ENCODE results near the gene SIAH1. TPM values are rescaled to one million over a fixed set of nuclear protein-coding genes. Genes with fewer than 3 reads are reported as not detected.

The SIAH1 gene
- total and polyA plus RNA-seq, 2 donors (not counting 1 experiment from before 2014, with no cell fraction given) = 10.6 to 47.6 TPM

DNA sequence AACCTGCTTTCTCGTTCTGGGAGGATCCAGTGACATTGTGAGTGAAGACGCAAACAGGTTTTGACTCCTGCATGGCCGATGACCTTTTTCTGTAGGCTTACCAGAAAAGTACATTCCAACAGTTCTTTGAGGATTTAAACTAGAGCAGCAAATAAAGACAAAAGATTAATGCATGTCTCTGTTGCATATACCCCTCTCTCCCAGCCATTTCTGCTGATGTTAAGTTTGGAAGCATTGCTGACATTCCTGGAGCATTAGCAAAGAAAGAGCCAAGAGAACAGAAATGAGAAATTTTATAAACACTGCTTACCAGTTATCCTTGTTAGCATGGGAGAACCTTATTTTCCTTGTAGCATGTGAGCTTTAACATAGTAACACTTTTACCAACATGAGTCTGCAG lies 49.3 kb downstream of the SIAH1 start:
- H3K9me3 Mint-ChIP-seq (ENCODE audit: insufficient read depth) = no peaks in the 10 kb centered on the region
- Histone ChIP-seq H3K4me1 (ENCODE audit: control insufficient read depth in 2 of 2, insufficient read depth in 2 of 2, low read length in 2 of 2) (no peaks in the 10 kb centered on the region), H2AFZ (ENCODE audit: insufficient read depth, low read depth, low read length, poor library complexity, severe bottlenecking) (no peak overlapping the region), H3K79me2 (ENCODE audit: control insufficient read depth, insufficient read depth, low read length) (no peaks in the 10 kb centered on the region), H3K27ac (ENCODE audit: low read length in 2 of 2) (no peak overlapping the region), H3K27me3 (replicated peaks in 1 of 4; ENCODE audit: control extremely low read depth in 1 of 4, control insufficient read depth in 3 of 4, insufficient read depth in 4 of 4, low read length in 3 of 4) (no peaks in the 10 kb centered on the region), H3K4me3 (ENCODE audit: control extremely low read depth in 1 of 5, extremely low read depth in 1 of 5, insufficient read depth in 1 of 5, low read depth in 2 of 5, low read length in 4 of 5) (no peak overlapping the region), H3K4me2 (replicated peaks; ENCODE audit: low read depth, low read length, poor library complexity, severe bottlenecking) (no peak overlapping the region), H3K9me3 (ENCODE audit: control extremely low read depth in 1 of 3, control insufficient read depth in 2 of 3, insufficient read depth in 1 of 3, low read length in 2 of 3) (no peaks in the 10 kb centered on the region), H3K36me3 (replicated peaks in 1 of 2; ENCODE audit: control extremely low read depth in 1 of 2, control insufficient read depth in 1 of 2, extremely low read depth in 1 of 2, insufficient read depth in 2 of 2, low read length in 1 of 2) (peaks cover 26 to 49% of the 10 kb centered on the region in 2 experiments), H3K9ac (ENCODE audit: low read length) (no peak overlapping the region), H4K20me1 (ENCODE audit: control insufficient read depth, insufficient read depth, low read length, poor library complexity, severe bottlenecking) (no peaks in the 10 kb centered on the region)
- H3K27me3 Mint-ChIP-seq = no peaks in the 10 kb centered on the region
- intact Hi-C loops (cut with micrococcal nuclease) = no loop called here
- H3K4me3 Mint-ChIP-seq = no peak overlapping the region
- TF ChIP-seq EZH2 (IDR thresholded peaks at IDR 0.05; ENCODE audit: borderline replicate concordance, insufficient read depth, low read depth, low read length, poor library complexity, severe bottlenecking) = no peak
- TF ChIP-seq, protein P1, sequence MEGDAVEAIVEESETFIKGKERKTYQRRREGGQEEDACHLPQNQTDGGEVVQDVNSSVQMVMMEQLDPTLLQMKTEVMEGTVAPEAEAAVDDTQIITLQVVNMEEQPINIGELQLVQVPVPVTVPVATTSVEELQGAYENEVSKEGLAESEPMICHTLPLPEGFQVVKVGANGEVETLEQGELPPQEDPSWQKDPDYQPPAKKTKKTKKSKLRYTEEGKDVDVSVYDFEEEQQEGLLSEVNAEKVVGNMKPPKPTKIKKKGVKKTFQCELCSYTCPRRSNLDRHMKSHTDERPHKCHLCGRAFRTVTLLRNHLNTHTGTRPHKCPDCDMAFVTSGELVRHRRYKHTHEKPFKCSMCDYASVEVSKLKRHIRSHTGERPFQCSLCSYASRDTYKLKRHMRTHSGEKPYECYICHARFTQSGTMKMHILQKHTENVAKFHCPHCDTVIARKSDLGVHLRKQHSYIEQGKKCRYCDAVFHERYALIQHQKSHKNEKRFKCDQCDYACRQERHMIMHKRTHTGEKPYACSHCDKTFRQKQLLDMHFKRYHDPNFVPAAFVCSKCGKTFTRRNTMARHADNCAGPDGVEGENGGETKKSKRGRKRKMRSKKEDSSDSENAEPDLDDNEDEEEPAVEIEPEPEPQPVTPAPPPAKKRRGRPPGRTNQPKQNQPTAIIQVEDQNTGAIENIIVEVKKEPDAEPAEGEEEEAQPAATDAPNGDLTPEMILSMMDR (IDR thresholded peaks at IDR 0.05) = no peak
- ChIA-PET CTCF (no interaction called here), POLR2A (no interaction called here)
- 100% methylated on average over 3 of the region's 3 CpGs for WGBS (ENCODE audit: insufficient coverage)
- no peaks in the 10 kb centered on the region for H3K4me1 Mint-ChIP-seq
- no peak overlapping the region for H3K27ac Mint-ChIP-seq
- DNase-seq = no peak
- no peak for ATAC-seq (ENCODE audit: low read depth)

DNA sequence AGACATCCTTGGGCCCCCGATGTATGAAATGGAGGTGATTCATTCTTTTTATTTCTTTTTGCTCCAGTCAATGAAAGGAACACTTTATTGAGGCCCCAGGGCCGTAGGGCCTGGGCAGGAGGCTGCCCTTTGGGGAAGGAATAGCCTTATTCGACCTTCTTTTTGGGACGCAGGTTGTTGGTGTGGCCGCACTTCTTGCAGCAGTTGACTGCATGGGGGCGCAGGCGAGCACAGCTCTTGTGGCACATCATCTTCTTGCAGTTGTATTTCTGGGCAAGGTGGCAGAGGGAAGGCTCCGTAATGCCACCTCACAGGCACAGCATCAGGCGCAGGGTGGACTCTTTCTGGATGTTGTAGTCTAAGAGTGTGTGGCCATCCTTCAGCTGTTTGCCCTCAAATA lies 50.9 kb downstream of the SIAH1 start:
- no peak for DNase-seq
- Mint-ChIP-seq H3K4me3 (no peak overlapping the region), H3K4me1 (no peaks in the 10 kb centered on the region), H3K9me3 (ENCODE audit: insufficient read depth) (no peaks in the 10 kb centered on the region), H3K27ac (no peak overlapping the region), H3K27me3 (no peaks in the 10 kb centered on the region)
- H3K36me3 ChIP-seq (replicated peaks in 1 of 2; ENCODE audit: control extremely low read depth in 1 of 2, control insufficient read depth in 1 of 2, extremely low read depth in 1 of 2, insufficient read depth in 2 of 2, low read length in 1 of 2) = peaks cover 21 to 42% of the 10 kb centered on the region in 2 experiments
- CTCF ChIA-PET = interaction anchor here (1.0 kb wide), 1 partner anchor 13 kb away, joined by 3 read pairs; no protein-coding TSS in a partner anchor
- no peaks in the 10 kb centered on the region for H3K4me1 ChIP-seq (ENCODE audit: control insufficient read depth in 2 of 2, insufficient read depth in 2 of 2, low read length in 2 of 2)
- H3K9me3 ChIP-seq (ENCODE audit: control extremely low read depth in 1 of 3, control insufficient read depth in 2 of 3, insufficient read depth in 1 of 3, low read length in 2 of 3) = no peaks in the 10 kb centered on the region
- H3K4me3 ChIP-seq (ENCODE audit: control extremely low read depth in 1 of 5, extremely low read depth in 1 of 5, insufficient read depth in 1 of 5, low read depth in 2 of 5, low read length in 4 of 5) = no peak overlapping the region
- 94% methylated on average over 9 of the region's 9 CpGs for WGBS (ENCODE audit: insufficient coverage)
- TF ChIP-seq, protein P1 (IDR thresholded peaks at IDR 0.05) = no peak
- no peak for TF ChIP-seq EZH2 (IDR thresholded peaks at IDR 0.05; ENCODE audit: borderline replicate concordance, insufficient read depth, low read depth, low read length, poor library complexity, severe bottlenecking)
- no peak overlapping the region for H3K4me2 ChIP-seq (replicated peaks; ENCODE audit: low read depth, low read length, poor library complexity, severe bottlenecking)
- H4K20me1 ChIP-seq (ENCODE audit: control insufficient read depth, insufficient read depth, low read length, poor library complexity, severe bottlenecking) = no peaks in the 10 kb centered on the region
- H3K27ac ChIP-seq (ENCODE audit: low read length in 2 of 2) = no peak overlapping the region
- ATAC-seq (ENCODE audit: low read depth) = no peak
- POLR2A ChIA-PET = no interaction called here
- intact Hi-C loops (cut with micrococcal nuclease) = no loop called here
- no peaks in the 10 kb centered on the region for H3K27me3 ChIP-seq (replicated peaks in 1 of 4; ENCODE audit: control extremely low read depth in 1 of 4, control insufficient read depth in 3 of 4, insufficient read depth in 4 of 4, low read length in 3 of 4)
- H3K9ac ChIP-seq (ENCODE audit: low read length) = no peak overlapping the region
- no peaks in the 10 kb centered on the region for H3K79me2 ChIP-seq (ENCODE audit: control insufficient read depth, insufficient read depth, low read length)
- H2AFZ ChIP-seq (ENCODE audit: insufficient read depth, low read depth, low read length, poor library complexity, severe bottlenecking) = no peak overlapping the region

All from B cell (primary cell).